Body of pancreas (tissue), 4 donors: ENCODE measurements around the gene LRFN2. TPM values are rescaled to one million over a fixed set of nuclear protein-coding genes. Genes with fewer than 3 reads are reported as not detected.

Source experiments
- ATAC-seq: fragments of 150-250 bp; one replicate; pipeline ENCODE4 v1.9.1; 2016
- DNase-seq, 4 donors: peaks; one replicate each; pipeline ENCODE4 v3.0.0-alpha.2; 2019
- H3K27ac ChIP-seq, 4 donors: fragments of 200-600 bp; sonication (generic); 1 replicate in 3 of 4; 2 replicates in 1 of 4; pipeline versions ENCODE4 v1.5.1 to v1.6.1; 2016 to 2019; ENCODE audit warnings: mild to moderate bottlenecking in 1 of 4, mixed read lengths in 1 of 4, moderate library complexity in 1 of 4
- H3K27me3 ChIP-seq, 2 donors: fragments of 200-600 bp; sonication (generic); one replicate each; pipeline ENCODE4 v1.6.0; 2016; ENCODE audit warnings: mild to moderate bottlenecking in 1 of 2
- H3K36me3 ChIP-seq, 2 donors: fragments of 200-600 bp; sonication (generic); replicated peaks in 1 of 2; 2 replicates each; pipeline ENCODE4 v1.5.1; 2016; ENCODE audit warnings: low read depth in 2 of 2; ENCODE audit not compliant: insufficient read depth in 1 of 2
- H3K4me1 ChIP-seq: fragments of 200-600 bp; sonication (generic); one replicate; pipeline ENCODE4 v1.6.0; 2016
- H3K4me3 ChIP-seq, 2 donors: fragments of 200-600 bp; sonication (generic); 1 replicate in 1 of 2; 2 replicates in 1 of 2; pipeline ENCODE4 v1.5.1; 2016 to 2019
- H3K9me3 ChIP-seq, 3 donors: fragments of 200-600 bp; sonication (generic); 1 replicate in 2 of 3; 2 replicates in 1 of 3; pipeline ENCODE4 v1.5.1; 2016
- POLR2A ChIP-seq, 3 donors: fragments of 450-650 bp; IDR thresholded peaks; one replicate each; pipeline ENCODE4 v1.6.1; 2016; ENCODE audit warnings: antibody characterized with exemption in 3 of 3, mild to moderate bottlenecking in 2 of 3
- WGBS, 2 donors: methylation state at CpG; one replicate each; pipeline ENCODE4 v1.1.5; 2017; 5-methylcytosine and 5-hydroxymethylcytosine counted together
- intact Hi-C: fragments of 100-400 bp; cut with DNase I; formaldehyde crosslinking; loops from one replicate; pipeline ENCODE4 v1.15.1; 2023
- total RNA-seq, 2 donors: library from RNA; depleted of rRNA; stranded (reverse); fragments of >200 nt; gene quantifications; one replicate each; pipeline ENCODE4 v1.1.0, GENCODE V29; 2016
- TF ChIP-seq, protein P1 (sequence below), 7 experiments: fragments of 450-650 bp in 4 of 7; fragments of 200-600 bp in 3 of 7; sonication (generic) in 3 of 7; IDR thresholded peaks; one replicate each; pipeline ENCODE4 v1.5.1; 2016 to 2019; ENCODE audit warnings: antibody characterized with exemption in 7 of 7

LRFN2 gene
- total RNA-seq, 2 donors from 2014 or later: 0.33 TPM; not detected in 1

DNA sequence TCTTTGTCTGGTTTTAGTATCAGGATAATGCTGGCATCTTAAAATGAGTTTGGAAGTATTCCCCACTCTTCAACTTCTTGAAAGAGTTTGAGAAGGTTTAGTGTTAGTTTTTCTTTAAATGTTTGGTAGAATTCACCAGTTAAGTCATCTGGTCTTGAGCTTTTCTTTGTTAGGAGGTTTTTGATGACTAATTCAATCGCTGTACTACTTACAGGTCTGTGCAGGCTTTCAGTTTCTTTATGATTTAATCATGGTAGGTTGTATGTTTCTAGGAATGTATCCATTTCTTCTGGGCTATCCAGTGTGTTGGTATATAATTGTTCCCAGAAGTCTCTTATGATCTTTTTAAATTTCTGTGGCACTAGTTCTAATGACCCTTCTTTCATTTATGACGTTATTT lies 215.5 kb downstream of the LRFN2 start:
- Histone ChIP-seq H3K27me3 (no peaks in the 10 kb centered on the region), H3K4me1 (no peaks in the 10 kb centered on the region), H3K36me3 (no peaks in the 10 kb centered on the region), H3K4me3 (no peak overlapping the region), H3K27ac (no peak overlapping the region), H3K9me3 (no peaks in the 10 kb centered on the region)
- ATAC-seq: no peak
- 56 to 64% methylated on average over 2 of the region's 2 CpGs for WGBS, 2 donors
- TF ChIP-seq POLR2A (IDR thresholded peaks at IDR 0.05): no peak
- TF ChIP-seq, protein P1, sequence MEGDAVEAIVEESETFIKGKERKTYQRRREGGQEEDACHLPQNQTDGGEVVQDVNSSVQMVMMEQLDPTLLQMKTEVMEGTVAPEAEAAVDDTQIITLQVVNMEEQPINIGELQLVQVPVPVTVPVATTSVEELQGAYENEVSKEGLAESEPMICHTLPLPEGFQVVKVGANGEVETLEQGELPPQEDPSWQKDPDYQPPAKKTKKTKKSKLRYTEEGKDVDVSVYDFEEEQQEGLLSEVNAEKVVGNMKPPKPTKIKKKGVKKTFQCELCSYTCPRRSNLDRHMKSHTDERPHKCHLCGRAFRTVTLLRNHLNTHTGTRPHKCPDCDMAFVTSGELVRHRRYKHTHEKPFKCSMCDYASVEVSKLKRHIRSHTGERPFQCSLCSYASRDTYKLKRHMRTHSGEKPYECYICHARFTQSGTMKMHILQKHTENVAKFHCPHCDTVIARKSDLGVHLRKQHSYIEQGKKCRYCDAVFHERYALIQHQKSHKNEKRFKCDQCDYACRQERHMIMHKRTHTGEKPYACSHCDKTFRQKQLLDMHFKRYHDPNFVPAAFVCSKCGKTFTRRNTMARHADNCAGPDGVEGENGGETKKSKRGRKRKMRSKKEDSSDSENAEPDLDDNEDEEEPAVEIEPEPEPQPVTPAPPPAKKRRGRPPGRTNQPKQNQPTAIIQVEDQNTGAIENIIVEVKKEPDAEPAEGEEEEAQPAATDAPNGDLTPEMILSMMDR (IDR thresholded peaks at IDR 0.05): no peak
- no peak for DNase-seq
- intact Hi-C loops: no loop called here

DNA sequence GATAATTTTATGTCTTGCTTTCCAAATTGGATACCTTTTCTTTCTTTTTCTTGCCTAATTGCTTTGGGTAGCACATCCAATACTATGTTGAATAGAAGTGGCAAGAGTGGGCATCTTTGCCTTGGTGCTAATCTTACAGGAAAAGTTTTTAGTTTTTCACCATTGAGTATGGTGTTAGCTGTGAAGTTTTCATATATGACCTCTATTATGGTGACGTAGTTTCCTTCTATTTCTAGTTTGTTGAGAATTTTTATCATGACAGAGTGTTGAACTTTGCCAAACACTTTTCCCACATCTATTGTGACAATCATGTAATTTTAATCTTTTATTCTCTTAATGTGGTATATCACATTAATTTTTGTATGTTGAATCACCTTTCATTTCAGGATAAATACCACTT lies 216.1 kb downstream of the LRFN2 start:
- ATAC-seq (no peak), DNase-seq (no peak)
- intact Hi-C loops: no loop called here
- TF ChIP-seq, protein P1 (IDR thresholded peaks at IDR 0.05): no peak
- TF ChIP-seq POLR2A (IDR thresholded peaks at IDR 0.05): no peak
- H3K9me3 ChIP-seq: no peaks in the 10 kb centered on the region
- H3K27me3 ChIP-seq: no peaks in the 10 kb centered on the region
- H3K4me1 ChIP-seq: no peaks in the 10 kb centered on the region
- WGBS, 2 donors: 84 to 94% methylated on average over 1 of the region's 1 CpG
- no peaks in the 10 kb centered on the region for H3K36me3 ChIP-seq
- no peak overlapping the region for H3K4me3 ChIP-seq
- H3K27ac ChIP-seq: no peak overlapping the region

DNA sequence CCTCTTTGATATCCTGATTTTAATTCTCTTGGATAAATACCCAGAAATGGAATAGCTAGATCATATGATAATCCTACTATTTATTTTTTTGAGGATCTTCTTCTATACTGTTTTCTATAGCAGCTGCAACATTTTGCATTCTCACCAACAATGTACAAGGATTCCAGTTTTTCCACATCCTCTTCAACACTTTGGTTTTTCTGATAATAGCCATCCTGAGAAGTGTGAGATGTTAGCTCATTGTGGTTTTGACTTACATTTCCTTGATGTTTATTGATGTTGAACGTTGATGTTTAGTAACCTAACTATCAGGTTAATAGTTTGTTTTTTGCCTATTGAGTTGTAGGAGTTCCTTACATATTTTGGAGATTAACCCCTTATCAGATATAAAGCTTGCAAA lies 217.3 kb downstream of the LRFN2 start:
- Histone ChIP-seq H3K36me3 (no peaks in the 10 kb centered on the region), H3K4me3 (no peak overlapping the region), H3K27me3 (no peaks in the 10 kb centered on the region), H3K27ac (no peak overlapping the region), H3K4me1 (no peaks in the 10 kb centered on the region), H3K9me3 (no peaks in the 10 kb centered on the region)
- WGBS, 2 donors: 17 to 35% methylated on average over 1 of the region's 1 CpG
- intact Hi-C loops: no loop called here
- TF ChIP-seq, protein P1 (IDR thresholded peaks at IDR 0.05): no peak
- no peak for TF ChIP-seq POLR2A (IDR thresholded peaks at IDR 0.05)
- DNase-seq (no peak), ATAC-seq (no peak)

DNA sequence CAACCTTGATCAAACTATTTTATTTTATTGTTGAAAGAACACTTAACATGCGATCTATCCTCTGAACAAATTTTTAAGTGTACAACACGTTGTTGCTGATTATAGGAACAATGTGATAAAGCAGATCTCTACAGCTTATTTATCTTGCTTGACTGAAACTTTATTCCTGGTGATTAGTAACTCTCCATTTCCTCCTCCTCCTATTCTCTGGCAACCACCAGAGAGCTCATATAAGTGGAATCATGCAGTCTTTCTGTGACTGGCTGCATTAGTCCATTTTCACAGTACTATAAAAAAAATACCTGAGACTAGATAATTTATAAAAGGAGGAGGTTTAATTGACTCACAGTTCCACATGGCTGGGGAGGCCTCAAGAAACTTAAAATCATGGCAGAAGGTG lies 218.1 kb downstream of the LRFN2 start:
- no peak for TF ChIP-seq POLR2A (IDR thresholded peaks at IDR 0.05)
- TF ChIP-seq, protein P1 (IDR thresholded peaks at IDR 0.05): no peak
- no peaks in the 10 kb centered on the region for H3K36me3 ChIP-seq
- ATAC-seq: no peak
- no peaks in the 10 kb centered on the region for H3K27me3 ChIP-seq
- H3K4me3 ChIP-seq: no peak overlapping the region
- H3K27ac ChIP-seq: no peak overlapping the region
- H3K4me1 ChIP-seq: no peaks in the 10 kb centered on the region
- H3K9me3 ChIP-seq: no peaks in the 10 kb centered on the region
- intact Hi-C loops: no loop called here
- DNase-seq: no peak
- WGBS, 2 donors: 9 to 16% methylated on average over 2 of the region's 2 CpGs

DNA sequence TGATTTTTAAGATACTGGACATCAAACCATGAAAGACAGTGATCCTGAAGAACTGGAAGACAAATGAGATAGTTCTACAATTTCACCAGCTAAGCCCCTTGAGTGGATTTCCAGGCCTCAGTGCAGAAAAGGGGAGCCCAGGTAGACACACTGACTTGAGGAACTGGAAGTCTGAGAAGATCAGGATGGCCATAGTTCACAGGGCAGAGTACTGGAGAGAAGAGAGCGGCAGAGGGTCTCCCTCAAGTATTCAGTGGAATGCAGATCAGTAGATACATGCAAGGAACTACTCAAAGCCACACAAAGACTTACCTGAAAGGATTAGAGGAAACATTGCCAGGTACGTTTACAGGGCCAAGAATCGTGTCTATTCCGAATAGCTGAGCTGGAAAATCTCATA lies 224.3 kb downstream of the LRFN2 start:
- Histone ChIP-seq H3K27me3 (no peaks in the 10 kb centered on the region), H3K9me3 (no peaks in the 10 kb centered on the region), H3K27ac (no peak overlapping the region), H3K4me3 (no peak overlapping the region), H3K36me3 (no peaks in the 10 kb centered on the region), H3K4me1 (no peaks in the 10 kb centered on the region)
- DNase-seq: no peak
- ATAC-seq: no peak
- intact Hi-C loops: no loop called here
- TF ChIP-seq, protein P1 (IDR thresholded peaks at IDR 0.05): no peak
- TF ChIP-seq POLR2A (IDR thresholded peaks at IDR 0.05): no peak
- 86 to 92% methylated on average over 4 of the region's 4 CpGs for WGBS, 2 donors
